HepG2 (cell line): ENCODE data around the gene CLCA4.

ENCODE experiments used
- CTCF ChIP-seq: sonication (generic); formaldehyde crosslinking; IDR thresholded peaks from 2 replicates; pipeline ENCODE4 v1.5.0; 2020; ENCODE audit warnings: mild to moderate bottlenecking, missing genetic modification reagents, moderate library complexity
- DBP ChIP-seq: sonication (generic); formaldehyde crosslinking; IDR thresholded peaks from 2 replicates; pipeline ENCODE4 v1.4.0; 2020; ENCODE audit warnings: missing genetic modification reagents; ENCODE audit errors: not compliant biosample characterization
- GMEB2 ChIP-seq: IDR thresholded peaks from 2 replicates; pipeline ENCODE4 v1.6.1; 2016; ENCODE audit warnings: missing biosample characterization, missing genetic modification reagents, low read depth
- JUN ChIP-seq: sonication (generic); formaldehyde crosslinking; IDR thresholded peaks from 2 replicates; pipeline ENCODE4 v1.4.0; 2020; ENCODE audit warnings: mild to moderate bottlenecking, missing genetic modification reagents
- MXI1 ChIP-seq: IDR thresholded peaks from 3 replicates; pipeline ENCODE4 v1.6.1; 2012; ENCODE audit warnings: low read depth, low read length, inconsistent platforms, borderline replicate concordance
- RXRA ChIP-seq: sonication (generic); formaldehyde crosslinking; IDR thresholded peaks from 2 replicates; pipeline ENCODE4 v1.5.1; 2020; ENCODE audit warnings: missing genetic modification reagents
- SNAPC2 ChIP-seq: sonication (generic); formaldehyde crosslinking; IDR thresholded peaks from 2 replicates; pipeline ENCODE4 v1.8.1; 2022; ENCODE audit warnings: mild to moderate bottlenecking, missing genetic modification reagents
- SP1 ChIP-seq, 2 experiments: fragments of 450-650 bp in 1 of 2; sonication (generic) in 1 of 2; formaldehyde crosslinking in 1 of 2; IDR thresholded peaks; 2 replicates each; pipeline versions ENCODE4 v1.4.0 to v1.6.1; 2016 to 2020; ENCODE audit warnings: missing genetic modification reagents in 1 of 2
- SUZ12 ChIP-seq: fragments of 150-350 bp; IDR thresholded peaks from 2 replicates; pipeline ENCODE4 v1.6.1; 2014; ENCODE audit warnings: low read depth, low read length
- TCF7L2 ChIP-seq: IDR thresholded peaks from 2 replicates; pipeline ENCODE4 v1.6.1; 2011; ENCODE audit warnings: mild to moderate bottlenecking, low read depth, low read length, moderate library complexity
- ZNF503 ChIP-seq: sonication (generic); formaldehyde crosslinking; IDR thresholded peaks from 2 replicates; pipeline ENCODE4 v1.4.0; 2020; ENCODE audit warnings: missing genetic modification reagents

- TF ChIP-seq SUZ12 (no peak), JUN (CRISPR knock-in tag) (no peak), ZNF503 (CRISPR knock-in tag) (no peak), MXI1 (no peak), TCF7L2 (no peak), DBP (CRISPR knock-in tag) (no peak), CTCF (CRISPR knock-in tag) (no peak), RXRA (no peak), SNAPC2 (CRISPR knock-in tag) (no peak), SP1 (IDR thresholded peaks at IDR 0.05) (no peak), SP1 (CRISPR knock-in tag; IDR thresholded peaks at IDR 0.05) (no peak), GMEB2 (CRISPR knock-in tag) (no peak)
Observed at GRCh38 chr1:86618358-86618757, 71.5 kb downstream of the CLCA4 start.
